HCT116 (cell line): ENCODE data around the gene MRGPRX3. TPM values are rescaled to one million over a fixed set of nuclear protein-coding genes. Genes with fewer than 3 reads are reported as not detected.
"Not testable (repeated sequence)": the region's sequence is repeated elsewhere in the genome, so short reads cannot be mapped to it uniquely, and the experiment has no call there.

Experiments used
- ATAC-seq: fragments of 200-7000 bp; cut with Tn5 transposase; 2 replicates; pipeline ENCODE4 v1.9.1; 2020; ENCODE audit warnings: mild to moderate bottlenecking, moderate library complexity
- BruUV-seq: library from RNA; stranded (reverse); fragments of 400-500 nt; replicated peaks from 2 replicates; lab custom pipeline; 2021; lab: Mats Ljungman, UMichigan
- CTCF ChIA-PET: fragments of 300-600 bp; sonication (Branson Sonifier 250); formaldehyde crosslinking; loops from one replicate; lab custom pipeline; 2021; ENCODE audit warnings: antibody characterized with exemption; lab: Charles Lee
- POLR2A ChIA-PET: fragments of 300-600, 350-600 bp; sonication (Branson Sonifier 250); formaldehyde crosslinking; loops from one replicate; lab custom pipeline; 2021; ENCODE audit warnings: antibody characterized with exemption; lab: Charles Lee
- RAD21 ChIA-PET, 2 experiments: fragments of 300-600 bp; sonication (Branson Sonifier 250); formaldehyde crosslinking; loops; one replicate each; lab custom pipeline; 2023; ENCODE audit warnings: low total read pairs in 2 of 2; ENCODE audit not compliant: uncharacterized antibody in 2 of 2, unreplicated experiment in 2 of 2, low non-redundant PET in 1 of 2; lab: Charles Lee
- DNase-seq: peaks from one replicate; pipeline ENCODE4 v3.0.0-alpha.2; 2010; ENCODE audit warnings: low read depth, low spot score
- H2AFZ ChIP-seq: fragments of 200-600 bp; shearing (Covaris generic), sonication (generic); 2 replicates; pipeline ENCODE4 v1.6.1; 2017; ENCODE audit warnings: low read depth, mixed run types, mixed read lengths, antibody characterized with exemption, low read length; ENCODE audit not compliant: poor library complexity, severe bottlenecking
- H3K27ac ChIP-seq: 2 replicates; pipeline ENCODE4 v1.5.1; 2012; ENCODE audit warnings: low read depth, low read length
- H3K27me3 ChIP-seq: fragments of 200-600 bp; sonication (generic); 2 replicates; pipeline ENCODE4 v1.6.1; 2016; ENCODE audit warnings: mixed run types, low read length, mixed read lengths; ENCODE audit not compliant: insufficient read depth
- H3K36me3 ChIP-seq, 2 experiments: fragments of 200-500 bp in 1 of 2; fragments of 200-600 bp in 1 of 2; sonication (Bioruptor generic) in 1 of 2; sonication (generic) in 1 of 2; 2 replicates each; pipeline versions ENCODE4 v1.5.1 to v1.6.1; 2014 to 2016; ENCODE audit warnings: low read length in 2 of 2, inconsistent platforms in 1 of 2, mixed read lengths in 1 of 2, mixed run types in 1 of 2; ENCODE audit not compliant: insufficient read depth in 2 of 2, control insufficient read depth in 1 of 2
- H3K4me1 ChIP-seq, 2 experiments: fragments of 200-600 bp in 1 of 2; sonication (generic) in 1 of 2; 2 replicates each; pipeline versions ENCODE4 v1.5.1 to v1.6.1; 2012 to 2017; ENCODE audit warnings: low read length in 2 of 2, inconsistent platforms in 1 of 2, mild to moderate bottlenecking in 1 of 2, mixed read lengths in 1 of 2, mixed run types in 1 of 2, moderate library complexity in 1 of 2; ENCODE audit not compliant: insufficient read depth in 2 of 2, control insufficient read depth in 1 of 2
- H3K4me2 ChIP-seq: fragments of 200-600 bp; sonication (generic); 2 replicates; pipeline ENCODE4 v1.6.1; 2017; ENCODE audit warnings: mixed run types, low read length, mixed read lengths
- H3K4me3 ChIP-seq, 2 experiments: fragments of 200-600 bp in 1 of 2; sonication (generic) in 1 of 2; replicated peaks in 1 of 2; 2 replicates each; pipeline ENCODE4 v1.5.1; 2011 to 2016; ENCODE audit warnings: low read length in 2 of 2, control low read depth in 1 of 2, low read depth in 1 of 2, mild to moderate bottlenecking in 1 of 2, mixed read lengths in 1 of 2, mixed run types in 1 of 2
- H3K79me2 ChIP-seq: fragments of 200-600 bp; sonication (generic); 2 replicates; pipeline ENCODE4 v1.6.1; 2017; ENCODE audit warnings: mild to moderate bottlenecking, mixed run types, low read length, moderate library complexity, mixed read lengths; ENCODE audit not compliant: insufficient read depth
- H3K9ac ChIP-seq: fragments of 200-600 bp; sonication (generic); 2 replicates; pipeline ENCODE4 v1.6.1; 2016; ENCODE audit warnings: low read length, mixed read lengths
- H3K9me2 ChIP-seq: fragments of 200-600 bp; sonication (generic), shearing (Covaris generic); 2 replicates; pipeline ENCODE4 v1.6.1; 2017; ENCODE audit warnings: mixed run types, mild to moderate bottlenecking, moderate library complexity; ENCODE audit not compliant: insufficient read depth
- H3K9me3 ChIP-seq, 2 experiments: fragments of 200-500 bp in 1 of 2; fragments of 200-600 bp in 1 of 2; sonication (Bioruptor generic) in 1 of 2; sonication (generic) in 1 of 2; 2 replicates each; pipeline ENCODE4 v1.6.1; 2014 to 2017; ENCODE audit warnings: low read length in 2 of 2, mixed read lengths in 2 of 2, inconsistent platforms in 1 of 2, low read depth in 1 of 2, mild to moderate bottlenecking in 1 of 2, mixed run types in 1 of 2, moderate library complexity in 1 of 2; ENCODE audit not compliant: control insufficient read depth in 1 of 2, insufficient read depth in 1 of 2
- H4K20me1 ChIP-seq: fragments of 200-600 bp; sonication (generic), shearing (Covaris generic); 2 replicates; pipeline ENCODE4 v1.6.1; 2017; ENCODE audit warnings: mixed run types, mild to moderate bottlenecking, moderate library complexity; ENCODE audit not compliant: insufficient read depth
- EGR1 ChIP-seq: IDR thresholded peaks from 2 replicates; pipeline ENCODE4 v1.6.1; 2012; ENCODE audit warnings: low read depth
- EZH2 ChIP-seq: fragments of 200-600 bp; sonication (generic); IDR thresholded peaks from 2 replicates; pipeline ENCODE4 v1.6.1; 2017; ENCODE audit warnings: antibody characterized with exemption, mixed run types
- EZH2phosphoT487 ChIP-seq: fragments of 200-600 bp; IDR thresholded peaks from 2 replicates; pipeline ENCODE4 v1.6.1; 2018; ENCODE audit warnings: antibody characterized with exemption, borderline replicate concordance
- FOSL1 ChIP-seq: IDR thresholded peaks from 2 replicates; pipeline ENCODE4 v1.6.1; 2012; ENCODE audit warnings: low read depth
- JUND ChIP-seq: IDR thresholded peaks from 2 replicates; pipeline ENCODE4 v1.6.1; 2012
- POLR2A ChIP-seq: IDR thresholded peaks from 2 replicates; pipeline ENCODE4 v1.7.0; 2011; ENCODE audit warnings: borderline replicate concordance; ENCODE audit not compliant: insufficient read depth, insufficient read length; ENCODE audit errors: extremely low read depth
- POLR2AphosphoS5 ChIP-seq: IDR thresholded peaks from 2 replicates; pipeline ENCODE4 v1.6.1; 2011; ENCODE audit warnings: mild to moderate bottlenecking, low read depth, low read length, moderate library complexity
- RAD21 ChIP-seq: IDR thresholded peaks from 2 replicates; pipeline ENCODE4 v1.6.1; 2012; ENCODE audit warnings: low read depth, mild to moderate bottlenecking
- SIN3A ChIP-seq: IDR thresholded peaks from 2 replicates; pipeline ENCODE4 v1.6.1; 2012; ENCODE audit warnings: low read depth
- SP1 ChIP-seq: IDR thresholded peaks from 2 replicates; pipeline ENCODE4 v1.6.1; 2012; ENCODE audit warnings: low read depth
- SRF ChIP-seq: IDR thresholded peaks from 2 replicates; pipeline ENCODE4 v1.6.1; 2012; ENCODE audit warnings: low read depth
- YY1 ChIP-seq: IDR thresholded peaks from 2 replicates; pipeline ENCODE4 v1.6.1; 2011; ENCODE audit warnings: low read length, low read depth, moderate library complexity, mild to moderate bottlenecking; ENCODE audit not compliant: insufficient replicate concordance; ENCODE audit errors: extremely low read depth
- ZFX ChIP-seq: fragments of 450-650 bp; IDR thresholded peaks from 2 replicates; pipeline ENCODE4 v1.6.1; 2017
- ZNF274 ChIP-seq: fragments of 200-500 bp; sonication (Bioruptor generic); IDR thresholded peaks from 2 replicates; pipeline ENCODE4 v1.6.1; 2014; ENCODE audit warnings: mild to moderate bottlenecking, low read depth, low read length, inconsistent platforms
- intact Hi-C: fragments of 100-400 bp; cut with micrococcal nuclease; formaldehyde crosslinking; loops from 2 replicates; pipeline ENCODE4 v1.10.0; 2022
- total RNA-seq: library from RNA; stranded (reverse); gene quantifications from one replicate; pipeline ENCODE4 v1.2.1, GENCODE V29; 2021; ENCODE audit not compliant: unreplicated experiment
- TF ChIP-seq, protein P1 (sequence below): IDR thresholded peaks from 2 replicates; pipeline ENCODE4 v1.6.1; 2012
- TF ChIP-seq, protein P2 (sequence below): IDR thresholded peaks from 2 replicates; pipeline ENCODE4 v1.6.1; 2012
- TF ChIP-seq, protein P3 (sequence below): IDR thresholded peaks from 2 replicates; pipeline ENCODE4 v1.6.1; 2012; ENCODE audit warnings: low read depth

The MRGPRX3 gene
- total RNA-seq, 1 experiment from 2014 or later, result not detected

DNA sequence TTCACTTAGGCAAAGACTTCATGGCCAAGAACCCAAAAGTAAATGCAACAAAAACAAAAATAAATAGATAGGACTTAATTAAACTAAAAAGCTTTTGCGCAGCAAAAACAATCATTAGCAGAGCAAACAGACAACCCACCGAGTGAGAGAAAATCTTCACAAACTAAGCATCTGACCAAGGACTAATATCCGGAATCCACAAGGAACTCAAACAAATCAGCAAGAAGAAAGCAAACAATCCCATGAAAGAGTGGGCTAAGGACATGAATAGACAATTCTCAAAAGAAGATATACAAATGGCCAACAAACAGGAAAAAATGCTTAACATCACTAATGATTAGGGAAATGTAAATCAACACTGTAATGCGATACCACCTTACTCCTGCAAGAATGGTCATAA lies 1.3 kb upstream of the MRGPRX3 start:
- H2AFZ ChIP-seq, intact Hi-C loops, H3K4me2 ChIP-seq, RAD21 ChIA-PET, H3K9me3 ChIP-seq, ATAC-seq, POLR2A ChIA-PET, DNase-seq, H3K9ac ChIP-seq, H3K79me2 ChIP-seq, BruUV-seq, H3K36me3 ChIP-seq, H4K20me1 ChIP-seq, CTCF ChIA-PET, H3K4me1 ChIP-seq, H3K4me3 ChIP-seq, H3K27ac ChIP-seq, H3K9me2 ChIP-seq: not testable (repeated sequence)
- peaks cover 34% of the 10 kb centered on the region for H3K27me3 ChIP-seq

DNA sequence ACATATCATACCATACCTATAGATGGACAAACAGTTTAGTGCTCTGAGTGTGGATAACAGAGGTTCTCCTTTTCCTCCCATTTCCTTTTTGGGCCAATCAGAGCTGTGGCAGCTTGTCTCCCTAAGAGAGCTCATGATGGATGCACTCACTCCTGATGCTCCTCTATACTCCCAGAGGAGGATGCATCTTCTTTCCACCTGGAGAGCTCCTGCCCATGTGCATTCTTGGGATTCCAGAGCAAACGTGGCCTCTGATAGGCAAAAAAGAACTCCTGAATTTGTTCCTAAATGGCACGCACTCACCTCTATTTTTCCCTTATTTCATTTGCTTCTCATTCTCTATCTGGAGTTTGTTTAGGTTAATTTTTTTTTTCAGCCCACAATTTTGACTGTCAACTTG lies 2.9 kb downstream of the MRGPRX3 start:
- H3K27ac ChIP-seq, result no peak overlapping the region

More for the DNA sequence above, 2.9 kb downstream of the MRGPRX3 start:
- Histone ChIP-seq H4K20me1 (no peaks in the 10 kb centered on the region), H3K4me3 (no peak overlapping the region), H3K4me2 (no peak overlapping the region), H3K9ac (no peak overlapping the region), H3K27me3 (peaks cover 23% of the 10 kb centered on the region), H3K4me1 (no peaks in the 10 kb centered on the region)
- DNase-seq (no peak), ATAC-seq (no peak)
- ChIA-PET CTCF (no interaction called here), POLR2A (no interaction called here)
- intact Hi-C loops, result no loop called here
- TF ChIP-seq ZNF274 (no peak), FOSL1 (no peak), POLR2A (no peak), SIN3A (no peak), ZFX (no peak), EZH2 (no peak), SP1 (no peak), EGR1 (no peak), POLR2AphosphoS5 (no peak), EZH2phosphoT487 (no peak), JUND (no peak), SRF (no peak), YY1 (no peak), RAD21 (no peak)
- TF ChIP-seq, protein P1, sequence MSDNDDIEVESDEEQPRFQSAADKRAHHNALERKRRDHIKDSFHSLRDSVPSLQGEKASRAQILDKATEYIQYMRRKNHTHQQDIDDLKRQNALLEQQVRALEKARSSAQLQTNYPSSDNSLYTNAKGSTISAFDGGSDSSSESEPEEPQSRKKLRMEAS, result no peak
- TF ChIP-seq, protein P2, sequence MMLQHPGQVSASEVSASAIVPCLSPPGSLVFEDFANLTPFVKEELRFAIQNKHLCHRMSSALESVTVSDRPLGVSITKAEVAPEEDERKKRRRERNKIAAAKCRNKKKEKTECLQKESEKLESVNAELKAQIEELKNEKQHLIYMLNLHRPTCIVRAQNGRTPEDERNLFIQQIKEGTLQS, result no peak
- TF ChIP-seq, protein P3, sequence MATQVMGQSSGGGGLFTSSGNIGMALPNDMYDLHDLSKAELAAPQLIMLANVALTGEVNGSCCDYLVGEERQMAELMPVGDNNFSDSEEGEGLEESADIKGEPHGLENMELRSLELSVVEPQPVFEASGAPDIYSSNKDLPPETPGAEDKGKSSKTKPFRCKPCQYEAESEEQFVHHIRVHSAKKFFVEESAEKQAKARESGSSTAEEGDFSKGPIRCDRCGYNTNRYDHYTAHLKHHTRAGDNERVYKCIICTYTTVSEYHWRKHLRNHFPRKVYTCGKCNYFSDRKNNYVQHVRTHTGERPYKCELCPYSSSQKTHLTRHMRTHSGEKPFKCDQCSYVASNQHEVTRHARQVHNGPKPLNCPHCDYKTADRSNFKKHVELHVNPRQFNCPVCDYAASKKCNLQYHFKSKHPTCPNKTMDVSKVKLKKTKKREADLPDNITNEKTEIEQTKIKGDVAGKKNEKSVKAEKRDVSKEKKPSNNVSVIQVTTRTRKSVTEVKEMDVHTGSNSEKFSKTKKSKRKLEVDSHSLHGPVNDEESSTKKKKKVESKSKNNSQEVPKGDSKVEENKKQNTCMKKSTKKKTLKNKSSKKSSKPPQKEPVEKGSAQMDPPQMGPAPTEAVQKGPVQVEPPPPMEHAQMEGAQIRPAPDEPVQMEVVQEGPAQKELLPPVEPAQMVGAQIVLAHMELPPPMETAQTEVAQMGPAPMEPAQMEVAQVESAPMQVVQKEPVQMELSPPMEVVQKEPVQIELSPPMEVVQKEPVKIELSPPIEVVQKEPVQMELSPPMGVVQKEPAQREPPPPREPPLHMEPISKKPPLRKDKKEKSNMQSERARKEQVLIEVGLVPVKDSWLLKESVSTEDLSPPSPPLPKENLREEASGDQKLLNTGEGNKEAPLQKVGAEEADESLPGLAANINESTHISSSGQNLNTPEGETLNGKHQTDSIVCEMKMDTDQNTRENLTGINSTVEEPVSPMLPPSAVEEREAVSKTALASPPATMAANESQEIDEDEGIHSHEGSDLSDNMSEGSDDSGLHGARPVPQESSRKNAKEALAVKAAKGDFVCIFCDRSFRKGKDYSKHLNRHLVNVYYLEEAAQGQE, result no peak
- TF ChIP-seq, all 23 proteins: peak for 0
- RAD21 ChIA-PET, result no interaction called here
- BruUV-seq, result no TSS peak
- H3K36me3 ChIP-seq, result no peaks in the 10 kb centered on the region
- no peaks in the 10 kb centered on the region for H3K9me3 ChIP-seq
- H3K79me2 ChIP-seq, result no peaks in the 10 kb centered on the region
- H2AFZ ChIP-seq, result no peak overlapping the region
- no peaks in the 10 kb centered on the region for H3K9me2 ChIP-seq
